IMR-90 (cell line): ENCODE results near the gene SHISAL1. TPM values are rescaled to one million over a fixed set of nuclear protein-coding genes. Genes with fewer than 3 reads are reported as not detected.

Source experiments
- ATAC-seq: fragments of 200-7000 bp; cut with Tn5 transposase; 2 replicates; pipeline ENCODE4 v1.9.1; 2020; ENCODE audit warnings: low read depth, mild to moderate bottlenecking, moderate library complexity
- BruUV-seq: library from RNA; stranded (reverse); fragments of 400-500 nt; replicated peaks from 2 replicates; lab custom pipeline; 2021; lab: Mats Ljungman, UMichigan
- CTCF ChIA-PET: fragments of 300-600 bp; formaldehyde crosslinking; extraction: SDS; loops from one replicate; lab custom pipeline; 2021; ENCODE audit warnings: antibody characterized with exemption; lab: Yijun Ruan, JAX
- POLR2A ChIA-PET: fragments of 300-600 bp; sonication (Branson Sonifier 250); formaldehyde crosslinking; loops from one replicate; lab custom pipeline; 2022; ENCODE audit warnings: antibody characterized with exemption; ENCODE audit not compliant: unreplicated experiment; lab: Charles Lee
- DNase-seq: peaks from one replicate; pipeline ENCODE4 v3.0.0; 2013
- H2AFZ ChIP-seq: replicated peaks from 2 replicates; pipeline ENCODE3; 2013; ENCODE audit warnings: low read length, mild to moderate bottlenecking; ENCODE audit not compliant: poor library complexity
- H2AK5ac ChIP-seq: 2 replicates; pipeline ENCODE4 v1.6.1; 2013; ENCODE audit warnings: low read depth, low read length, inconsistent platforms
- H2AK9ac ChIP-seq: replicated peaks from 2 replicates; pipeline ENCODE3; 2013; ENCODE audit warnings: mild to moderate bottlenecking, low read depth, low read length, moderate library complexity; ENCODE audit not compliant: poor library complexity
- H2BK120ac ChIP-seq: 2 replicates; pipeline ENCODE4 v1.6.1; 2013; ENCODE audit warnings: low read depth, low read length, inconsistent platforms
- H2BK15ac ChIP-seq: 3 replicates; pipeline ENCODE4 v1.6.1; 2013; ENCODE audit warnings: low read depth, low read length, inconsistent platforms
- H2BK20ac ChIP-seq: 2 replicates; pipeline ENCODE4 v1.6.1; 2013; ENCODE audit warnings: low read depth, mild to moderate bottlenecking, inconsistent platforms, low read length, moderate library complexity
- H2BK5ac ChIP-seq: 2 replicates; pipeline ENCODE4 v1.6.1; 2013; ENCODE audit warnings: mild to moderate bottlenecking, low read depth, low read length, inconsistent platforms; ENCODE audit not compliant: poor library complexity, severe bottlenecking
- H3K14ac ChIP-seq: replicated peaks from 2 replicates; pipeline ENCODE4 v1.6.1; 2013; ENCODE audit warnings: low read depth, low read length, inconsistent platforms
- H3K18ac ChIP-seq: 2 replicates; pipeline ENCODE4 v1.6.1; 2013; ENCODE audit warnings: low read depth, low read length, control low read depth
- H3K23ac ChIP-seq: 2 replicates; pipeline ENCODE4 v1.6.1; 2013; ENCODE audit warnings: low read depth, low read length, inconsistent platforms
- H3K27ac ChIP-seq: 2 replicates; pipeline ENCODE4 v1.5.1; 2013; ENCODE audit warnings: mild to moderate bottlenecking, control low read depth, low read length; ENCODE audit not compliant: insufficient read depth
- H3K27me3 ChIP-seq: 2 replicates; pipeline ENCODE4 v1.6.1; 2013; ENCODE audit warnings: low read length; ENCODE audit not compliant: control insufficient read depth, insufficient read depth
- H3K36me3 ChIP-seq: 2 replicates; pipeline ENCODE4 v1.6.1; 2013; ENCODE audit warnings: low read length, mixed read lengths; ENCODE audit not compliant: control insufficient read depth, insufficient read depth
- H3K4ac ChIP-seq: 2 replicates; pipeline ENCODE4 v1.6.1; 2013; ENCODE audit warnings: low read depth, low read length, inconsistent platforms
- H3K4me1 ChIP-seq: 2 replicates; pipeline ENCODE4 v1.6.1; 2013; ENCODE audit warnings: low read length, mixed read lengths; ENCODE audit not compliant: control insufficient read depth, insufficient read depth
- H3K4me2 ChIP-seq: 2 replicates; pipeline ENCODE4 v1.6.1; 2013; ENCODE audit warnings: low read depth, mild to moderate bottlenecking, control low read depth, low read length, moderate library complexity
- H3K4me3 ChIP-seq: 2 replicates; pipeline ENCODE4 v1.5.1; 2013; ENCODE audit warnings: low read depth, mild to moderate bottlenecking, control low read depth, low read length, moderate library complexity; ENCODE audit not compliant: insufficient read depth
- H3K56ac ChIP-seq: 2 replicates; pipeline ENCODE4 v1.6.1; 2013; ENCODE audit warnings: low read length, inconsistent platforms; ENCODE audit not compliant: insufficient read depth; ENCODE audit errors: extremely low read depth
- H3K79me1 ChIP-seq, 2 experiments: 2 replicates each; pipeline ENCODE4 v1.6.1; 2013; ENCODE audit warnings: low read length in 2 of 2, inconsistent platforms in 1 of 2, low read depth in 1 of 2
- H3K9ac ChIP-seq: 2 replicates; pipeline ENCODE4 v1.6.1; 2013; ENCODE audit warnings: low read depth, low read length, control low read depth
- H3K9me1 ChIP-seq: 2 replicates; pipeline ENCODE4 v1.6.1; 2013; ENCODE audit warnings: low read length, inconsistent platforms; ENCODE audit not compliant: insufficient read depth
- H3K9me3 ChIP-seq: 2 replicates; pipeline ENCODE4 v1.6.1; 2013; ENCODE audit warnings: low read length; ENCODE audit not compliant: control insufficient read depth, insufficient read depth
- H4K20me1 ChIP-seq: 2 replicates; pipeline ENCODE4 v1.6.1; 2013; ENCODE audit warnings: low read length, inconsistent platforms; ENCODE audit not compliant: insufficient read depth
- H4K5ac ChIP-seq: 2 replicates; pipeline ENCODE4 v1.6.1; 2013; ENCODE audit warnings: mild to moderate bottlenecking, low read depth, low read length, control low read depth
- H4K8ac ChIP-seq, 2 experiments: 2 replicates each; pipeline ENCODE4 v1.6.1; 2013; ENCODE audit warnings: low read depth in 2 of 2, low read length in 2 of 2, control low read depth in 1 of 2, inconsistent platforms in 1 of 2
- H4K91ac ChIP-seq: 2 replicates; pipeline ENCODE4 v1.6.1; 2013; ENCODE audit warnings: low read depth, low read length, inconsistent platforms; ENCODE audit not compliant: insufficient read depth
- BHLHE40 ChIP-seq: fragments of 150-350 bp; IDR thresholded peaks from 2 replicates; pipeline ENCODE4 v1.6.1; 2016; ENCODE audit warnings: mild to moderate bottlenecking, low read depth, low read length
- CEBPB ChIP-seq: IDR thresholded peaks from 2 replicates; pipeline ENCODE4 v1.6.1; 2012; ENCODE audit warnings: low read depth, low read length, improper control_type of control experiment
- CHD1 ChIP-seq: IDR thresholded peaks from 2 replicates; pipeline ENCODE4 v1.6.1; 2012; ENCODE audit warnings: low read depth, low read length, improper control_type of control experiment
- CTCF ChIP-seq: conservative IDR thresholded peaks from 2 replicates; pipeline ENCODE4 v1.5.1; 2012; ENCODE audit warnings: mild to moderate bottlenecking, low read depth, low read length, improper control_type of control experiment
- ELK1 ChIP-seq: fragments of 150-350 bp; IDR thresholded peaks from 2 replicates; pipeline ENCODE4 v1.6.1; 2016; ENCODE audit warnings: low read depth, mild to moderate bottlenecking, low read length, moderate library complexity, borderline replicate concordance
- MAFK ChIP-seq: IDR thresholded peaks from 2 replicates; pipeline ENCODE4 v1.6.1; 2012; ENCODE audit warnings: low read depth, low read length, improper control_type of control experiment
- MAZ ChIP-seq: IDR thresholded peaks from 2 replicates; pipeline ENCODE4 v1.6.1; 2012; ENCODE audit warnings: low read depth, mild to moderate bottlenecking, low read length, improper control_type of control experiment, moderate library complexity, borderline replicate concordance
- MXI1 ChIP-seq: IDR thresholded peaks from 2 replicates; pipeline ENCODE4 v1.6.1; 2012; ENCODE audit warnings: low read depth, mild to moderate bottlenecking, low read length, moderate library complexity, borderline replicate concordance
- NFE2L2 ChIP-seq: fragments of 150-350 bp; IDR thresholded peaks from 2 replicates; pipeline ENCODE4 v1.6.1; 2016; ENCODE audit warnings: low read depth, mild to moderate bottlenecking, low read length
- POLR2A ChIP-seq: IDR thresholded peaks from 2 replicates; pipeline ENCODE4 v1.6.1; 2012; ENCODE audit warnings: mild to moderate bottlenecking, low read depth, low read length
- RAD21 ChIP-seq: IDR thresholded peaks from 2 replicates; pipeline ENCODE4 v1.6.1; 2012; ENCODE audit warnings: low read length, improper control_type of control experiment
- RCOR1 ChIP-seq: IDR thresholded peaks from 2 replicates; pipeline ENCODE4 v1.6.1; 2012; ENCODE audit warnings: mild to moderate bottlenecking, low read length, improper control_type of control experiment; ENCODE audit not compliant: insufficient replicate concordance
- RFX5 ChIP-seq: IDR thresholded peaks from 2 replicates; pipeline ENCODE4 v1.8.0; 2012; ENCODE audit warnings: low read depth, mild to moderate bottlenecking, low read length, moderate library complexity
- SMC3 ChIP-seq: fragments of 150-350 bp; IDR thresholded peaks from 2 replicates; pipeline ENCODE4 v1.6.1; 2016; ENCODE audit warnings: low read depth, mild to moderate bottlenecking, antibody characterized with exemption, low read length, moderate library complexity
- USF2 ChIP-seq: fragments of 150-350 bp; IDR thresholded peaks from 2 replicates; pipeline ENCODE4 v1.6.1; 2017; ENCODE audit warnings: mild to moderate bottlenecking, antibody characterized with exemption, low read length, low read depth
- WGBS, 2 experiments: methylation state at CpG; one replicate each; pipeline versions ENCODE4 v1.1.5 to v1.1.7; 2013; ENCODE audit warnings: missing lambda C conversion rate in 2 of 2; ENCODE audit not compliant: insufficient read length in 1 of 2; ENCODE audit errors: extremely low coverage in 2 of 2; 5-methylcytosine and 5-hydroxymethylcytosine counted together
- dilution Hi-C: fragments of 300-500 bp; cut with HindIII; formaldehyde crosslinking; loops from one replicate; pipeline ENCODE4 v1.14.3; 2018; ENCODE audit warnings: low sequenced_read_pairs; ENCODE audit not compliant: unreplicated experiment
- in situ Hi-C: fragments of 300-500 bp; cut with MboI; formaldehyde crosslinking; loops from 3 replicates; pipeline ENCODE4 v1.14.3; 2019; ENCODE audit warnings: low sequenced_read_pairs, inconsistent platforms, mixed read lengths
- intact Hi-C: fragments of 100-400 bp; cut with micrococcal nuclease; formaldehyde crosslinking; loops from 2 replicates; pipeline ENCODE4 v1.10.0; 2022
- polyA plus RNA-seq, 3 experiments: library from polyadenylated mRNA; depleted of rRNA; stranded (reverse); fragments of >200 nt; gene quantifications; 2 replicates each; pipeline ENCODE4 v1.2.3, GENCODE V29; 2012; ENCODE audit warnings: low replicate concordance in 1 of 3
- total RNA-seq: library from RNA; depleted of rRNA; stranded (reverse); fragments of >200 nt; gene quantifications from 2 replicates; pipeline ENCODE4 v1.2.3, GENCODE V29; 2012

The SHISAL1 gene
- total and polyA plus RNA-seq, 2 of the 4 experiments (the other 2 are of a cell fraction), result 1.0 to 1.4 TPM

- Histone ChIP-seq H2BK15ac (no peak overlapping the region), H3K79me1 (no peaks in the 10 kb centered on the region), H3K4me2 (no peak overlapping the region), H3K9me1 (no peaks in the 10 kb centered on the region), H3K14ac (no peak overlapping the region), H4K91ac (no peak overlapping the region), H2BK5ac (no peak overlapping the region), H2BK120ac (no peak overlapping the region), H3K9ac (no peak overlapping the region), H4K8ac (no peak overlapping the region), H2AK9ac (no peak overlapping the region), H4K5ac (no peak overlapping the region), H3K4me3 (no peak overlapping the region), H2AFZ (no peak overlapping the region), H3K27ac (no peak overlapping the region), H3K4me1 (no peaks in the 10 kb centered on the region), H4K20me1 (no peaks in the 10 kb centered on the region), H3K23ac (no peak overlapping the region), H3K56ac (no peak overlapping the region), H2AK5ac (no peak overlapping the region), H3K18ac (no peak overlapping the region), H3K9me3 (peaks cover 7% of the 10 kb centered on the region), H3K27me3 (peaks cover 34% of the 10 kb centered on the region), H3K36me3 (no peaks in the 10 kb centered on the region), H3K4ac (no peak overlapping the region), H2BK20ac (no peak overlapping the region)
- POLR2A ChIA-PET, result no interaction called here
- ATAC-seq, result no peak
- CTCF ChIA-PET, result interaction anchor here (0.5 kb wide), 1 partner anchor 17 kb away, joined by 3 read pairs; no protein-coding TSS in a partner anchor
- intact Hi-C loops (no loop called here), dilution Hi-C loops (no loop called here), in situ Hi-C loops (no loop called here)
- no peak for DNase-seq
- no TSS peak for BruUV-seq
- WGBS, 2 experiments, result 65% methylated on average over 4 of the region's 11 CpGs; no CpG with 5 or more reads in 1 of the 2 experiments
- TF ChIP-seq RCOR1, result no peak
- TF ChIP-seq NFE2L2, result no peak
- no peak for TF ChIP-seq ELK1
- TF ChIP-seq MAZ, result no peak
- TF ChIP-seq MXI1, result no peak
- TF ChIP-seq POLR2A, result no peak
- TF ChIP-seq CEBPB, result no peak
- no peak for TF ChIP-seq USF2
- no peak for TF ChIP-seq BHLHE40
- no peak for TF ChIP-seq SMC3
- TF ChIP-seq RAD21, result no peak
- TF ChIP-seq RFX5, result no peak
- TF ChIP-seq MAFK, result no peak
- TF ChIP-seq CTCF, result no peak
- no peak for TF ChIP-seq CHD1
Observed at GRCh38 chr22:44221710-44222475, 90.9 kb downstream of the SHISAL1 start.
